HG02678 (cell line): ENCODE measurements around the gene MS4A7.

Source experiments
- ATAC-seq: cut with Tn5 transposase; IDR thresholded peaks from one replicate; pipeline ENCODE4 v1.9.1; 2021; ENCODE audit warnings: mild to moderate bottlenecking, moderate library complexity; ENCODE audit not compliant: unreplicated experiment

Gene MS4A7

DNA sequence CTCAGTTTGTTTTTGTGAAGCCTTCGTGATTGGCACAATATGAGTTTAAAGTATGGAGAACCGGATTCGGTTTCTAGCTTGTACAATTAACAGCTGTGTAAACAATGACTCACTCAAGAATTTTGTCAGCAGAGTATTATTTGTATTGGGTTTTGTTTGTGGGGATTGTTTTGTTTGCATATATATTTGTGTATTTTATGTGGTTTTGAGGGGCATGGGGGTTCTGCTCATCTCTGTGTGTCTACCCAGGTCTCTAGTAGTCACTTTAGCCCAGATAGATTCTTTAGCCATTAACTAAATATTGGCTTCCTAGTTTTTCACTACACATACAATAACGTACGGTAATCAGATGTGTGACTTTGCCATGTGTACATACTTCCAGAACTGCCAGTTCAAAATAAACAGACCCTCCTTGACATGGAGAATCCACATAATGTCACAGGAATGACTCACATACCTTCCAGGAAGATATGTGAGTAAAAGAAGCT, 7.5 kb upstream of the MS4A7 start:
- no peak for ATAC-seq

DNA sequence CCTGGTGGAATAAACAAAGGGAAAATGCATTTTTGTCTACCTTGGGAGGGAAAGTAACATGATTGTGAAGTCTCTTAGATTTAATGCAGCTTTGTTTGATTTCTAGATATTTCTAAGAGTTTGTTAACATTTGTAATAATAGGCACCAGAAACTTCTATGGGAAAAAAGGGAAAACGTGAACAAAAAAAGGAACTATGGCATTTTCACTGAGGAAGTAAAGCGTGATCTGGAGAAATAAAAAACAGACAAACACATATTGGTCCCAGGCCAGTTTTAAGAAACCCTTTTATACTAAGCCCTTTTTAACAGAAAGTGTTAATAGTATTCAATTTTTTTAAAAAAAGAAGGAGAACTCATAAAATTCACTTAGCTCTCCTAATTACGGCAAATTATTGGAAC, 6.9 kb upstream of the MS4A7 start:
- no peak for ATAC-seq

DNA sequence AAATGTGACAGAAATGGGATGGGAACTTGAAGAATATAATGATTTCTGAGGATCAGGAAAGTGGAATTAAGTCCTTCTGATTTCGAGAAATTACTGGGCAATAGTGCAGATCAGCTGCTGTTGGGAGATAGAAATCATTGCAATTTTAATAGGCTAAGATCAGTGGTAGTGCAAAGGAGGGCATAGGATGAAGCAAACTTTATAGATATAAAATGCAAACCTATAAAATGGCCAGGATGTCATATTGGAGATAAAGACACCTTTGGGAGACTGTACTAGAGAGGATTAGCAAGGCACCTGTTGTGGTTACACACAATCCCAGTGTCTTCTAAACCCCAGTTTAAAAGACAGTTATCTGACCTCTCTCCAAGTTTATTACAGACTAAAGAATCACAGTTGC, 6.5 kb upstream of the MS4A7 start:
- ATAC-seq: no peak

DNA sequence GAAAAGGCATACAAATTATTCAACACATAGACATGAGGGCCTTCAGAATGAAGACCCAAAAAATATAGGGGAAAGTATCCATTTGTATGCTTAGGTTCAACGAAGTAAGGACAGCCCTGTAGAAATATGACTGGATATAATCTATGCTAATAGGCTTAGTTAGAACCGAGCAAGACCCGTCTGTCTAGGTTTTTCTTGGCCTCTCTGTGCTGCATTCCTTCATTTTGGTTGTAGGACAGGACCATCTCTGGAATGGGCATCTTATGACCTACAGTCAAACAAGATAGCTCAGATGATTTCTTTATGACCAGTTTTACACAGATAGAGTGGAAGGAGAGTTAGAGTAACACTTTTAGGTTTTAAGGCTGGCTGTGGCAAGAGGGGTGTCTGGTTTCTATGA, 5.6 kb upstream of the MS4A7 start:
- ATAC-seq: no peak

DNA sequence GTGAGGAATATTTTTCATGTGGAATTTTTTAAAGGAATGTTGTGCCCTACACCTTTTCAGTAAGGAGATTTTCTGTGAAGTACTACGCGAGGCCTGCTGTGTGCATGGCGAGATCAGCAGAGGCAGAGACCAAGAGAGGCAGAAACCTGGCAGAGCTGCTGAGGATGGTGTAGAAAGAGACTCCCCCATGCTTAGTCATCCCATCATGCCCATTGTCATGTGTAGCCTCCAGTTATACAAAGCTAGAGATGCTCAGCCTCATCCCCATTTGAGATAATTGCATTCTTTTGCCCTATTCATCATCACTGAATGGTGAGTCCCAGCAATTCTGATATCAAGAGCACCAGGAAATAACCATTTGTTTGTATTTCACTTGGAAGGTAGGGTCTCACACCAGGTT, 3.0 kb upstream of the MS4A7 start:
- ATAC-seq: no peak

DNA sequence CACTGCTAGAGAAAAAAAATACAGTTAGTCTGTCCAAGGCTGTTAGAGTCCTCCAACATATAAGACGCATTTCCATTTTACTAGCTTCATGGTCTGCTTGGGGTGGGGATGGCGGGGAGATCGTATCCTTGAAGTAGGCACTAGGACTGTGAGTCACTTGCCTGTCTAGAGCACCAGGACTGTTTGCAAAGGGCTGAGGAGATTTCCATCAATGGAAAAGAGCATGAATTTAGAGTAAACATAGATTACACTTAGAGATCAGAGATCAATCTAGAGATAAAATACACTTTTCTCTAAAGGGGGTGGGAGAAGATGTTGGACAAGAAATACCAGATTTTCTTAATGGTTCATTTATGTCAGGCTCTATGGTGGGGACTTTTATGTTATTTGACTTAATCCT, 1.7 kb upstream of the MS4A7 start:
- ATAC-seq: no peak

DNA sequence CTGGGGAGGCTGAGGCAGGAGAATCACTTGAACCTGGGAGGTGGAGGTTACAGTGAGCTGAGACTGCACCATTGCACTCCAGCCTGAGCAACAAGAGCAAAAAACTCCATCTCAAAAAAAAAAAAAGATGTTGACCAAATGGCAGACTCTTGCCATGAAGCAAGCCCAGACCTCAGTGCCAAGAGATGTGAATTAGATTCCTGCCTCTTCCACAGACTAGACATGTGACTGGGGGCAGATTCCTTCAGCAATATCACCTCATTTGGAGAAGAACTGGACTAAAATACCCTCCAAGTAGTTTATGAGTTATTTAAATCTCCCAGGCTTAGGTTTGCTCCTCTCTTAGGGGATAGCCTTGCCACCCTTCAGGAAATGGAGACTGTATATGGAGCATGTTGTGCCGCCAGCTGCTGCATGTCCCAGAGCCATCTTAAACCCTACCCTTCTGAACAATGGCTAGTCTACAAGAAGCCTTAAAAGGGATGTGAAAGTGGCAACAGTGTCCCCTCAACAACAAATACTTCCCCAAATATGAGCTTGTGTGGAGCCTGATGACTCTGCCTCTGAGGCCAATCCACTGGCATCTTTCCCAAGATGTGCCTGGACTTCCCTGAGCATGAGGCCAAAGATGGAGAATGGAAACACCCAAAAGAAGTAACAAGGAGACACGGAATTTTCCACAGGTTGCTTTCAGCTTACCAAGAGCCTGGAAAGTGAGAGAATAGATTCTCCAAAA, 763 bp upstream of the MS4A7 start:
- peak; percentile 40 for ATAC-seq

DNA sequence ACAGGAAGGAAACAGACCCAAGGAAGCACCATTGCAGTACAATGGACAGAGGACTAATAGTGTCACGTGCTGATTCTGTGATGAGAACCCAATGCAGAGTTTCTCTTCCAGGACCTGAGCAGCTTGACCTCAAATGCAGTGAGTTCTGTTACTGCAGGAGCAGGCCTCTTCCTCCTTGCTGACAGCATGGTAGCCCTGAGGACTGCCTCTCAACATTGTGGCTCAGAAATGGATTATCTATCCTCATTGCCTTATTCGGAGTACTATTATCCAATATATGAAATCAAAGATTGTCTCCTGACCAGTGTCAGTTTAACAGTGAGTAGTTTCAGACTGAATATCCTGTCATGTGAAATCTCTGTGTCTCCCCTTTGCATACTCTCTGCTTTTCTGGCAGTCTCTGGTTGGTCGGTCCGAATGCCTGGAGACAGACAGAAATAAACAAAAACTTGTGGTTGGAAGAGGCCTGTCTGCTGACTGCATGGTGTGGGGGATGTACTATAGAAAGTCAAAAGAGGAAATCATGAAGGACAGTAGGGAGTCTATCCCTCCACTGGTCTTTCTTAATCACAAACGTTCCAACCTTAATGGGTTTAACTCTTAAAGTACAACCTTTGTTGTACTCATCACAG, 11.1 kb downstream of the MS4A7 start:
- peak; percentile 74 for ATAC-seq

DNA sequence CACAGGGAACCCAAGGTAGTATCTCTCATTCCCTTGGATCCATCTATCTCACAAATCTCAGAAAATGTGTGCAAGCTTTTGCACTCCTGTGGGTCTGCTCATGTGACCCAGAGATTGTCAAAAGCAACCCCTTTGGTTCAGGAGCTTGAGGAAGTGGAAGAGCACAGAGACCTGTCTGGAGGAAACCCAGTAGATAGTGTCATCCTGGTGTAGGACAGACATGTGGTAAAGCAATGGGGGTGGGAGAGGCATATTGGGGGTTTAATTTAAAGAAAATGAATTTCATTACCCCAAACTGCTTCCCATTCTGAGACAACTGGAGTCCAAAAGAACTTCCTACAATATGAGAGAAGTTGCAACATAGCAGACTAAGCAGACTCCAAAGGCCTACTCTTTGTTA, 12.1 kb downstream of the MS4A7 start:
- ATAC-seq: no peak

DNA sequence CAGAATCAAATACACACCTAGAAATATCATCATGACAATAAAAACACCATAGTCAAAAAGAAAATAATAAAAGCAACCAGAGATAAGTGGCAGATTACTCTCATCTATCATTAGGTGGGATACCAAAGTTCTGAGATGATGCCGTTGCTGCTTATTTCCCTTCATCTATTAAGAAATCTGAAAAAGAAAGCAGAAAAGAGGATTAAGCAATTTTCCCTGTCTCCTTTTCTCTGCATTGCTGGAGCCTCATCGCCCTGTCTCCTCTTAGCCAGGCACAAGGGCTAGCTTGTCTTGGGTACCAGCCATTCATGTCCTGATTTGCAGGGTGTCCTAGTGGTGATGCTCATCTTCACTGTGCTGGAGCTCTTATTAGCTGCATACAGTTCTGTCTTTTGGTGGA, 14.0 kb downstream of the MS4A7 start:
- ATAC-seq: no peak

DNA sequence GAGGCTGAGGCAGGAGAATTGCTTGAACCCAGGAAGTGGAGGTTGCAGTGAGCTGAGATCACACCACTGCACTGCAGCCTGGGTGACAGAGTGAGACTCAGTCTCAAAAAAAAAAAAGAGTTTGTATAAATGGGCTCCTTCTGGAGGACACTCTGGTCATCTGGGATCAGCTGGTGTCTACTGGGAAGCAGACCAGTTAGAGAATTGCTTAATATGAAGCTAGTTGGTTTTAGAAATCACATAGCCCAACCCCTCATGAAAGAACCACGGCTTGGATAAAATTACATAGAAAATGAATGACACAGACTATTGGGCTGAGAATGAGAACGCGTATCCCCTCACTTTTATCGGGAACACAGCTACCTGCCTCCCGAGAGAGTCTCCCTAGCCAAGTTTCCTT, 14.7 kb downstream of the MS4A7 start:
- no peak for ATAC-seq

DNA sequence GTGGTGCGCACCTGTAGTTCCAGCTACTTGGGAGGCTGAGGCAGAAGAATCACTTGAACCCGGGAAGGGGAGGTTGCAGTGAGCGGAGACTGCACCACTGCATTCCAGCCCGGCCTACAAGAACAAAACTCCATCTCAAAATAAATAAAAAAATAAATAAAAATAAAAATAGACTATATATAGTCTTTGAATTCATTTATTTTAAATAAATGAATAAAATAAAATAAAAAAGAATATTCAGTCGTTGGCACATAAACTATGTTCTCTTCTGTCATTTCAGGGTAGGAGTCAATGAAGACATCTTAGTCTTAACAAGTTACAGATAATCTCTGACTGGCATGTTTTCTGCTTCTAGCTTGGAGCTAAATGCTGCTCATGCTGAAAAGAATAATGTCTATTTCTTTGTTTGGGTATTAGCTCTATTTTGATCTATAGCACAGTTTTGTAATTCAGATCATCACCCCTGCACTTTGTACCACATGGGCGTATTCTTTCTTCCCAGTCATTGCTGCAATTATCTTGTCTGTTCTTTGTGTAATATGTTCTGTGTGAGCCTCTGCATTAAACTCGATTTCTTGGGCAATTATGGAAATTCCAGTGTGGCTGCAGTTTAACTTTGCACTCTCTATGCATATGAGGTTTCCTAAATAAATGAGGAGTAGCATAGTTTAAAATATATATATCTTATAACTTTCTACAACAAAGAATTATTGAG, 16.5 kb downstream of the MS4A7 start:
- ATAC-seq: no peak

DNA sequence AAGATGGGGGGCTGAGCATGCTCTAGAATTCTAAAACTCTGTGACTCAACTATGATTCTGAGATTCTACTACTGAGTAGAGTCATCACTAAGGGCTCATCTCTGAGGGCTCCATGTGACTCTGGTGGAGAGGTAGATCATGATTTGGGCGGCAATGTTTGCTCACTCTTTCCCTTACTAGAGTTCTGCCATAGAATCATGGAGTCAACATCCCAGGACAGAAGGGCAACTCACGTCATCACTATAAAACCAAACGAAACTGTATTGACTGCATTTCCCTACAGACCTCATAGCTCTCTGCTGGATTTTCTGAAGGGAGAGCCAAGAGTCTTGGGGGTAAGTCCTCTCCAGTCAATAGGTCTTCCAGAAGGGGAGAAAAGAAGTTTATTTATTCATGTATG, 18.1 kb downstream of the MS4A7 start, which contains the start of gene MS4A14:
TSS of gene MS4A14 (plus strand) at position 78 of the 400 bp plus-strand sequence. CDS start at position 198, 120 bp downstream.
- peak; percentile 16 for ATAC-seq

DNA sequence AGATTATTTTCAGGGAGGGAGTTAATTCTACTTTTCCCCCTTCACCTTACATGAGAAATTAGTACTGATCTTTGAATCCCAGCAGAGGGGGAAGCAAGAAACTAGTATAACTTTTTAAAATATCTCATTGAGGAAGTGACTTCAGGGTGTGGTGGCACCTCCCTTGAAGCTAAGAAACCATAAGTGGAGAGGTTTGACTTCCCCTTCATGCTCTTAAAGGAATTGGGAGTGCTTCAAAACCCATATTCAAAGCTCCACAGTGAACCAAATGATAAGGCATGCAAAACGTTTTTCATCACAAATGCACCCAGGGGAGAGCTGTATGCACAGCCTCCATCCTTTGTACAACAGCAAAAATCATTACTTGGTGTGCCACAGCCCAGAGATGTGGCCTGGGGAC, 18.5 kb downstream of the MS4A7 start:
- peak; percentile 72 for ATAC-seq

DNA sequence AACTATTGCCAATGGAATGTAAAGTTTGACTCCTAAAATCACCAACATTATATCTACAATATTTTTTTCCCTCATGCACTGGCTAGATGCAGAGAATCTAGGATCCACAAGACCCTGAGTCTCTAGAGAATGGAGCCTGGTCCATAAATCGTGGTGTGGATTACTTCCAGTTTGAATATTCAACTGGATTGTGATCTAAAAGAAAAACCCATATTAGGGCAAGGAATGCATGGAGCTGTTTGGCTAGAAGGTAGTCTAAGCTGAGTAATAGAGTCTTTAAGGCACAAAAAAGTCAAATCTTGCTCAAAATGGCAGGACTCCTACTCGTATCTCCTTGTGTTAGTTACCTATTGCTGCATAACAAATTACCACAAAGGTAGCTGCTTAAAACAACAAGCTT, 41.7 kb downstream of the MS4A7 start:
- ATAC-seq: no peak

DNA sequence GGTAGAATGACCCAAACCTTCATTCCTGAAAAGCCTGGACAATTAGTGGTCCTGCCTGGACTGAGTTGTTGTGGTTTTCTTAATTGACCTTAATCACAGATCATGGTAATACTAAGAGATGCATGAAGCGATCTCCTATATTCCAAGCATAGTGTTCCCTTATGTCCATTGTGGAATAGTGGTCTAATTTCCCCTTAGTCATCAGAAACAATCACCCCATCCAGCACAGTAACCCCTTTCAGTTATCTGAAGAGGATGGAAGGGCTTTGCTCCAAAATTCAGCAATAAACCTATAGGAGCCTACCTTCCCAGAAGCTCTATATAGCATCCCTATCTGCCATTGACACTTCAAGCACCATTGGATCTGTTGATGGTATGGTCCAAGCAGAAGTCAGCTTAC, 44.3 kb downstream of the MS4A7 start:
- ATAC-seq: no peak

DNA sequence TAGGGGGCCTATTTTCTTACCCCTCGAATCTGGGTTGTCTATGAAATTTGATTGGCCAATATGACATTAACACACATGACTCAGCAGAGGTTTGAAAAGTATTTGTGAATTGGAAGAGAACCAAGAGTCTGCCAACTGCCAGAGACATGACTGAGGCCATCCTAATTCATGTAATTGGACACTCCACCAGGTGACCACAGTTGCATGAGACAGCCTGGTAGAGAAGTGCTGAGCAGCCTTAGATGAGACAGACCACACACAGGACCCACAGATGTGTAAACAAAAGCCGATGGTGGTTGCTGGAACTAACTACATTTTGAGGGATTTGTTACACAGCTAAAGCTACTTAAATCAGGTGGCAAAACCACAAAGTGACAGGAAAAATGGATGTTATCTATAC, 50.2 kb downstream of the MS4A7 start:
- ATAC-seq: no peak

DNA sequence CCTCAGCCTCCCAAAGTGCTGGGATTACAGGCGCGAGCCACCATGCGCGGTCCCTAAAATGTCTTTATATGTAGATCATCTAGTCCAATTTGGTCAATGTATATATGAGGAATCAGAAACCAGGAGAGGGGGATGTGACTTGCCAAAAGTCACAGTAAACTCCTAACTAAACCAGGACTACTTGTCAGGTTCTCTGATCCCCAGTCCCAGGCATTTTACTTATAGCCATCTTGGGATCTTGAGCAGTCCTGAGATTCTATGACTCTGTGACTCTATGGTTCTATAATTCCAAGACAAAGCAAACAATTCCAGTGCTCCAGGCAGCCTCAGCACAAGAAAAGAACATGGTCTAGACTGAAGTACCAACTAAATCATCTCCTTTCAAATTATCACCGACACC, 50.9 kb downstream of the MS4A7 start, which contains the start of gene MS4A5:
TSS of gene MS4A5 (plus strand) at position 301 of the 400 bp plus-strand sequence. CDS start 103 bp downstream, outside the sequence.
- no peak for ATAC-seq

DNA sequence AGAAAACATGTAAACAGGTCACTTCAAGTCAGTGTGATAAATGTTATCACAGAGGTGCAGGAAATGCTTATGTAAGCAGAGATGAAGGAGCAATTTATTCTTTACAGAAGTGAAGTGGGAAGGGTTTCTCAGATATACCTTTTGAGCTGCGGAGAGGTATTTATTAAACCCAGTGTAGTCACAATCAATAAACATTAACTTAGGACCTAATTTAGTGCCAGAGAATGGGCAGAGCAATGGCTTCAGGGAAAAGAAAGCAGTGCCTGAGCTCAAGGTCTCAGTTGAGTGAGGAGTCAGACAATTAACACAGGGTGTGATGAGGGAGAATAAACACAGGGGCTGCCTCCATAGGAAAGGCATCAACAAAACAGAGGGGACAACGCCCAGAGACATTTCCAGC, 52.9 kb downstream of the MS4A7 start:
- no peak for ATAC-seq

DNA sequence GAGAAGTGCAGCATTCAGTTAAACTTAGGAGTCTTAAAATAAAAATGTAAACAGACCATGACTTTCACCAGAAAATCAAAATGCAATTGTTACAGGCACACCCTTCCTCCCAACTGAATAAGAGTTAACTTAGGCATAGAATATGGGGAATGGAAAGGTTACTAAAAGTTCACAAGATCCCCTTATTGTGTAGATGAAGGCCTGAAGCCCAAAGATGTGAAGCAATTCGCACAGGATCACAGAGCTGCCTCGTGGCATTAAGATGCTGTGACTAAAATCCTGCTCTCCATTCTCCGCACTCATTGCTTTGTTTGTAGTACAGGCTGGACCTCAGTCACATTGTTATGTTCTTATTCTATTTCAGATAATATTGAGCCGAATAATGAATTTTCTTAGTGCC, 55.1 kb downstream of the MS4A7 start:
- ATAC-seq: no peak
